GM18507 (cell line): Measurements from ENCODE around the gene CNTN4.

Experiments
- DNase-seq: peaks from one replicate; pipeline ENCODE4 v3.0.0; 2011; ENCODE audit warnings: low read depth; ENCODE audit not compliant: insufficient read length; ENCODE audit errors: extremely low spot score
- FAIRE-seq: peaks from 2 replicates; lab custom pipeline; 2011; peaks lifted over from hg19 to GRCh38; lab: Jason Lieb, UNC

The CNTN4 gene

DNA sequence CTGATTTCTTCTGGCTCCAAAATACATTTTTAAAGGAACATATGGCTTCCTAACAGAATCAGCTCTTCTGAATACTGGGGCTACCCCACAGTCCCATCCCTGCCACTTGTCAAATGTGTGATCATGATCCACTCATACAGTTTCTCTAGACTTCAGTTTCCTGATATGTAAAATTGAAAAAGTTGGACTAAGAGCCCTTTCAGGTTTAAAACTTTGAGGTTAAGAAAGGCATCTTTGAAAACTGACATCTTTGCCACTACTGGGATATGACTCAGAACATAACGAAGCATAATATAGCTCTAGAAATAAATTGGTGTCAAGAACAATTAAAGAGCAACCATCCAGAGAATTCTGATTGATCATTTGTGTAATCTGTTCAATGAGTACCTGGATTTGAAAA is 763.3 kb downstream of the CNTN4 start:
- DNase-seq (no peak), FAIRE-seq (no peak)

DNA sequence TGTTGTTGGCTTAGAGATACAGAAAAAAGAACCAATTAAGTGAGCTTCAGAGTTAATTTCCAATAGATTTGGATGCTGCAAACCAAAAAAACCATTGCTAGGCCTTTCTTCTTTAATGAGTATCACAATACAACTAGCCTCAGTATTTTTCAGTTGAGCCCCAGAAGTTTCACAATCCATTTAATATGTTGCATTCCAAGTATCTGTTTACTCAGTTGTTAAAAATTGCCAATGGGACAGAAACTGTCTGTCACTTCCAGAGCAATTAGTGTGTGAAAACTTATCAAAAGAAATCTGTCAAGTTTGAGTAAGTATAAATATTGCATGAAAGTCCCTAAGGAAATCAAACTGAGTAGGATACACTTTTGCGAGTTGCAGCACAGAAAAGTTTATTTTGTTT is 763.7 kb downstream of the CNTN4 start:
- FAIRE-seq (no peak), DNase-seq (no peak)

DNA sequence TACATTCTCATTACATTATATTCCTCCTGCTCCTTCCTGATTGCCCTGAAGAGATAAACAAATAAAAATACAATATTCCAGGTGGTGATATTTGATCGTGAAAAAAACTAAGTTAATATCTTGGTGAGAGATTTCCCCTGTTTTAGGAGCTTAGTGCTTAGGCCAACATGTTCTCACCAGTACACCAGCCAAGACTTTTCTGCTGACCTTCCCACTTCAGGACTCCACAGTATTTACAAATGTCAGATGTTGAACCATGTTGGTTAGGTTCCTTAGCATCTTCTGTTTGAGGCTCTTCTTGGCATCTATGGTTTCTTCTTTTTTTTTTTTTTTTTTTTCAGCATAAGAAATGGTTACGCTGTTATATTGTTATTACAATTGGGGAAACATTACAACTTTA is 764.5 kb downstream of the CNTN4 start:
- FAIRE-seq (no peak), DNase-seq (no peak)

DNA sequence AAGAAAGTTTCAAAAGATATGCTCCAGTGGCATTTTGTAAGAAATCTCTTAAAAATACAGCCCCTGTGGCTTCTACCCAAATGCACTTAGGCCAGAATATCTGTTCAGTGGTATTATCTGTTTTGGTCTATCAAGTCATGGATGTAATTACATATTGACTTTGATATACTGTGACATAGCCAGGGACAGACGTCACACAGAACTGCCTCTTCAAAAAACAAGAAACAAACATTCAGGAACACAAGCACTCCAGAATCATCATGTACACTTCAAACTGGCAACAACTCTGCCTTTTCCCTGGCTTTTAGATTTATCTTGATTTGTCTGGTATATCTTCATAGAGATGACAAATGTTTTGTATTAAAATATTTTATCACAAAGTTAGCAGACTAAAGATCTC is 771.2 kb downstream of the CNTN4 start:
- no peak for DNase-seq
- no peak for FAIRE-seq

- DNase-seq: no peak
- no peak for FAIRE-seq
These were observed 772.2 kb downstream of the CNTN4 start for GRCh38 chr3:2870724-2871333.

DNA sequence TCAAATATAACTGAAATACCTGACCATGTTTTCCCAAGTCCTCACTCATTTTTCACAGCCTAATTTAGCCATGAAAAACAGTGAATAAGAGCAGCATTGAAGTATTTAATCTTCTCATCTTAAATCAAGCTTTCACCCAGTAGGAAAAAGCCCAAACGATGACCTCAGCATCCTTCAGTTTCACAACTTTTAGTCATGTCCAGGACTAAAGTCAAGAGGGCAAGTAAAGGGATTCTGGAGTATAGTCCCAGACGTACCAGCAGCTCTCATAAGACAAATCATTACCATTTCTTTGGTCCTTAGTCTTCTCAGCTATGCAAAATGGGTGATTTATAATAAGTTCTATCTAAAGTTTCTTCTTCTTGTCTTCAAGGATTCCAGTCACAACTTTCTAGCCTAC is 774.2 kb downstream of the CNTN4 start:
- FAIRE-seq (no peak), DNase-seq (no peak)

DNA sequence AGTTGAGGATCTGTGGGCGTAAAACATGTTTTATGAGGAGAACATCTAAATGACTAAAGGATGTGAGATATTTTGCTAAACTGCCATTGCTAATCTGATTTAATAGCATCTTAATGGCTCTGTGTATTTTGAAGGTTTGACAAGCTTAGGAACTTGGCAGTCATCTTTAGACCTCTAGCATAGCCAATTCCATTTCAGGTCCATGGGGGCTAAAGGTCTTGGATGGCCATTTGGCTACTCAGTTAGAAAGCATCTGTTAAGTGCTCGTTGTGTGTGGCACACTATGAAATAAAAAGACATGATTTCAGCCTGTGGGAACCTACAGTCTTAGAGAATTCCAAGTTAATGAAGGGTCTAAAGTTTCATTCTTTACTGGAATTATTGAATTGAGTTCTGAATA is 775.3 kb downstream of the CNTN4 start:
- no peak for FAIRE-seq
- DNase-seq: no peak

DNA sequence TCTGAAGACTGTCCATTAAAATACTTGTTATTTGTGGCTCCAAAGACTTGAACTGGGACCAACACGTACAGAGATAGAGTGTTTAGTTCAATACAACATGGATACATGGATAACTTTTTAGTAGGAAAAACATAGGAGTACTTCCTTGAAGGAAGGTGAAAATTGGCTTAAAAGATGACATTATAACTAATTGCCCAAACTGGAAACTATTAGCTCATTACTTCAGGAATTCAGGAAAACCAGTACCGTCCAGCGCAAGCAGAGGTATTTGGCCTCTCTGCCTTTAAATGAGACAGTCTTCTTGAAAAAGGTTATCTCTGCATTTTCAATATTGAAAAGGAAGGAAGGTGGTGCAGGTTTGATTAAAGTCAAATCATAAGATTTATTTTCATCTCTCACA is 777.0 kb downstream of the CNTN4 start:
- FAIRE-seq (no peak), DNase-seq (no peak)

DNA sequence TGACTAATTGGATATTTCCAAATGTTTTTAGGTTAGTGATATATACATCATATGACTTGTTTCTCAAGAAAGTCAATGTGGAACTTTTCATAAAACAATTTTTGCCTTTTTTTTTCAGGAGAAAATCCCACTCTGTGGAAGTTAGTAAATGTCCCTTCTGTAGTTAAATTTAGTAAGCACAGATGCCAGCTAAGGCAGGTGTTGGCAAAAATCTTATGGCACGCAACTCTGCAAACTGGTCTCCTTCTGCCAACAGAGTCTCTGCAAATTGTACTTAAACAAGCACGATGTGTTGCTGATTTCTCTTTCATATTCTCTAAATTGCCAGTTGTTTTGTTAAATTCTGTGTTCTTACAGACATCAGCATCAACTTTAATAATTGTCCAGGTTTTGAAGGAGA is 777.7 kb downstream of the CNTN4 start:
- no peak for FAIRE-seq
- DNase-seq: no peak

DNA sequence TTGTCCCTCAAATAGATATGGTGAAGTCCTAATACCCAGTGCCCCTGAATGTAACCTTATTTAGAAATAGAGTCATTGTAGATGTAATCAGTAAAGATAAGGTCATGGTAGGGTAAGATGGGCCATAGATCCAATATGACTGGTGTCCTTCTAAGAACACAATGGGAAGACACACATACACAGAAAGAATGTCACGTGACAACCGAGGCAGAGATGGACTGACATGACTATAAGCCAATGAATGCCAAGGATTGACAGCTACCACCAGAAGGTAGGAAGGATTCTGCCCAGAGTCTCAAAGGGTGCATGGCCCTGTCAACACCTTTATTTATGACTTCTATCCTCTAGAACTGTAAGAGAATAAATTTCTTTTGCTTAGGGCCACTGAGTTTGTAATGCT is 780.4 kb downstream of the CNTN4 start:
- FAIRE-seq (no peak), DNase-seq (no peak)

DNA sequence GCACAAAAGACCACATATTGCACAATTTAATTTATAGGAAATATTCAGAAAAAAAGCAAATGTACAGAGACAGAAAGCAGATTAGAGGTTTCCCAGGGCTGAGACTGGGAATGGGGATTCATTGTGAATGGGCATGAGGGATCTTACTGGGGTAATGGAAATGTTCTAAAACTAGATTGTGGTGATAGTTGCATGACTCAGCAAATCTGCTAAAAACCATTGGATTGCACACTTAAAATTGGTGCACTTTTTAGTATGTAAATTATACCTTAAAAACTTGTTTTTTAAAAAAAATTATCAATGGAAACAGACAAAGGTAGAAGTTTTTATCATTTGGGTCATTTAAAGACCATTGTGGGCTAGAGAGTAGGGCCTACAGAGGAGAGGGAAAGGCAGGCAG is 780.9 kb downstream of the CNTN4 start:
- no peak for FAIRE-seq
- no peak for DNase-seq

DNA sequence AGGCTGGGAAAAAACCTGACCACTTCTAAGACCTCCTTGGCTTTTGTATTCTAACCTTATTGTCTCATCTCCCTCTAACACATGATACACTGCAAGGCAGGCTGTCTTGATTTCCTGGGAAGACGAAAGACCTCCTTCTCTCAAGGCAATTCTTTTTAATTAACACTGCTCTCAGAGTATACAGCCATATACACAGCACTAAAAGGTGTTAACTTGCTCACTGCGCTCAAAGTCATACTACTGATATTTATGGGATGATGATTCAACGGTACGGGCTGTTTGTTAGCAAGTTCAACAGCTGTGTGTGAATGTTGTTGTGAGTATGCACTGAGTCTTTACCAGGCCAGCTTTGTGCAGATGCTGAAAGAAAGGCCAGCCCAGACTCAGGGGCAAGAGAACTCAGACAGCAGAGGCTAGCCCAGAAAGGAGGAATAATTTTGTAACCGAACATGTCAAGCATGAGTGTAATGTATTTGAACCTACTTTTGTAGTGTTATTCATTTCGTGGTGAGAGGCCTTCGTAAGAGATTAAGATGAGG is 781.6 kb downstream of the CNTN4 start:
- DNase-seq (no peak), FAIRE-seq (no peak)

GRCh38 chr3:2883283-2883682 is 784.6 kb downstream of the CNTN4 start:
- DNase-seq (no peak), FAIRE-seq (no peak)

GRCh38 chr3:2888592-2888991 is 789.9 kb downstream of the CNTN4 start:
- FAIRE-seq (no peak), DNase-seq (no peak)

- DNase-seq: no peak
- FAIRE-seq: no peak
These were observed 791.1 kb downstream of the CNTN4 start for GRCh38 chr3:2889736-2890135.

- DNase-seq: no peak
- FAIRE-seq: no peak
These were observed 797.8 kb downstream of the CNTN4 start for GRCh38 chr3:2896308-2896939.

DNA sequence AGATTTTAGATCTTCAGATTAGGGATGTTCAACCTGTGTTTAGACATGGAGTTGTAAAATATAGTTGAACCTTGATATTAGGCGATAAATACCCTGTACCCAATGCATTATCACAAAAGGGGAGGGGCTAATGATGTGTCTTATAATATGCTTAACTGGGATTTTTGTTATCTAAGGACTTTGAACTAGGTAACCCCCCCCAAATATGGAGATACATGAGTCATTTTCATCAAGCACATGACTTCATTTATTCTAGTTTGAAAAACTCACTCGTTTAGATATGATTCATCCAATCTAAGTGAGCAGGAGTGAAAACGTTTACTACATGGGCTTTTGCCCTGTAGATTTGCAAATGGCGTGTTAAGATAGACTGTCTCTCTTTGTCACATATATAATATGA is 799.2 kb downstream of the CNTN4 start:
- FAIRE-seq: no peak
- no peak for DNase-seq

- FAIRE-seq (no peak), DNase-seq (no peak)
These were observed 800.1 kb downstream of the CNTN4 start for GRCh38 chr3:2898591-2899353.

- FAIRE-seq (no peak), DNase-seq (no peak)
These were observed 805.4 kb downstream of the CNTN4 start for GRCh38 chr3:2904054-2904453.

DNA sequence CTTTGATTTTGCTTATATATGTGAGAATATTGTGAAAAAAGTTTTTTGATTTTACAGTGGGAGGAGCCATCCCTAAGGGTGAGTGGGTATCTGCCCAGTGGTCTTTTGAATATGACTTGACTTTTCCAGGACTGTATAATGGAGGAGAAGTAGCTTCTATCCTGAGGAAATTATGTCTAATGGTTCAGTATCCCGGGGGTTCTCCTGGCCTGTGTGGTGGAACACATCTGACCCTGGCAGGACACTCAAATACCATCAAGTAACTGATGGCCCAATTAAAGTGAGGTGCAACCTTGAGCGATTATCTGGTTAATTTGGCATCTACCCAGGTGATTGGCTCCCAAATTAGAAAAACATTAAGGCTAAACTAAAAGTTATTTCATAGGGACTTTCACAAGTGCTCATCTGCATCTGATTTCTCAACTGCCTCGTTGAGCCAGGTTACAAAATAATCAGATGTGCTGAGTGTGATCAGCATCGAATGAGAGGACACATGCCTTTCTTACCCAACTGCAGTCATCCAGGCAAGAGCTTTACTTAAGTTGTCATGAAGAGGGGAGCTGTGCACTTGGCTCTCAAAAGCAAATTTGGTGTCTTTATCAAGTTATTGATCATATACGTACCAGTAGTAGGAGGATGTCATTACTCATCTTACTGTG is 810.2 kb downstream of the CNTN4 start:
- no peak for DNase-seq
- FAIRE-seq: no peak
